Measurements from ENCODE around the gene CCND2.

CCND2 gene

DNA sequence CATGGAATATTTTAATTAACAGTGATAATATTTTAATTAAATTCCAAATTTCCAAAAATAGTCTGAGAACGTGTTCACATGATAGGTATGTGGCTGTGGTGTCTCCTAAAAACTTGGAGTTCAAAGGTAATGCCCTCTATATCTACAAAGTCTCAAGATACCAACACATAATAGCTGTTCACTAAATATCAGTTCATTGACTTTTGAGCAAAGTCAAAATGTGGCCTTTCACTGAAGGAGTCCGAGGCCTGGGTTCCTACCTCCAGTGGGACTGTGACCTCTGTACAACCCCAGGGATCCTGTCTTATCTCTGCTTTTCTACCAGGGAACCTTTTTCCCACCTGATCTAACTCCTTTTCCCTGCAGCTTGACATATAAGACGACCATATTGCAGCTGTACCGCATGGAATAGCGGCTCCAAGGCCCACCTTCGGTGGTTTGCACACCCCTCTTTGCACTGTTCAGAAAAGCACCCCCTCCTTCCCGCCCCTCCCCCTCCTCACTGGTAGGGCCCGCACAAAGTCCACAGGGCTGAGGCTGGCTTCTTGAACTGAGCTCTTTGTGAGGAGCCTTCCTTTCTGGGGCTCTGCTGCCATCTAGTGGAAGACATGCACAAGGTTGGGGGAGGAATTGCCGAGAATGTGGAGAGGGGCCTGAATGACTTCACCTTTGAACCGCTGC is 3.1 kb downstream of the CCND2 start:
- DNase-seq (ENCODE audit: low read depth): peak; percentile 79

DNA sequence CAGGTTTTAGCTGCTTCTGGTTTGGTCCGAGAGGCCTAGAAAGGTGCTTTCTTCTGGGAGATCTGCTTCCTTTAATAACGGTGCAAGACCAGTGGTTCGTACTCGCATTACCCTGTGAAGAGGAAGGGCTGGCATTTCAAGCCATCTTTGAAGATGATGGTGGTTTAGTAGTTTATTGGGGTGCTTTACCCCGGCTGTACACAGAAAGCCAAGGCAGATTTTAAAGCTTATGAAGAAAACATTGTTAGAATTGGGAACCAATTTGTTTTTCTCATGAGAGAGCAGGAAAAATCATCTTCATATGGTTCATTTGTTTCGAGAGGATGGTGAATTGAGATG is 3.6 kb downstream of the CCND2 start:
- no peak for DNase-seq (ENCODE audit: low read depth)

DNA sequence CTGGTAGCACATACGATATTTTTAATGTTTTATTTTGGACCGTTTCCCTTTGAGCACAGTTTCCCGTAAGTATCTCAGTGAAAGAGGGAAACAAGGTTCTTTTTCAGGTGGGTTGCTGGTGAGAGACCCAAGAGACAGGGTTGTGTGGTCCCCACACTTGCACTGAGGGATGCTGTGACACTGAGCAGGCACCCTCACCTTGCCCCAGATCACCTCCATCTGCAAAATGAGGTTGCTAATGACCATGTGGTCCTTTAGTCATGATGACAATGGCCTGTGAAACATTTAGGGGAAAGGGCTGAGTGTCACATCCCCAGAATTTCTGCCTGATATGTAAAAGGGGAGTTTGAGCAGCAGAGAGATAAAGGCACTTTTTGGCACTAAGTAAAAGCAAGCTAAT is 4.3 kb downstream of the CCND2 start:
- DNase-seq (ENCODE audit: low read depth): no peak

DNA sequence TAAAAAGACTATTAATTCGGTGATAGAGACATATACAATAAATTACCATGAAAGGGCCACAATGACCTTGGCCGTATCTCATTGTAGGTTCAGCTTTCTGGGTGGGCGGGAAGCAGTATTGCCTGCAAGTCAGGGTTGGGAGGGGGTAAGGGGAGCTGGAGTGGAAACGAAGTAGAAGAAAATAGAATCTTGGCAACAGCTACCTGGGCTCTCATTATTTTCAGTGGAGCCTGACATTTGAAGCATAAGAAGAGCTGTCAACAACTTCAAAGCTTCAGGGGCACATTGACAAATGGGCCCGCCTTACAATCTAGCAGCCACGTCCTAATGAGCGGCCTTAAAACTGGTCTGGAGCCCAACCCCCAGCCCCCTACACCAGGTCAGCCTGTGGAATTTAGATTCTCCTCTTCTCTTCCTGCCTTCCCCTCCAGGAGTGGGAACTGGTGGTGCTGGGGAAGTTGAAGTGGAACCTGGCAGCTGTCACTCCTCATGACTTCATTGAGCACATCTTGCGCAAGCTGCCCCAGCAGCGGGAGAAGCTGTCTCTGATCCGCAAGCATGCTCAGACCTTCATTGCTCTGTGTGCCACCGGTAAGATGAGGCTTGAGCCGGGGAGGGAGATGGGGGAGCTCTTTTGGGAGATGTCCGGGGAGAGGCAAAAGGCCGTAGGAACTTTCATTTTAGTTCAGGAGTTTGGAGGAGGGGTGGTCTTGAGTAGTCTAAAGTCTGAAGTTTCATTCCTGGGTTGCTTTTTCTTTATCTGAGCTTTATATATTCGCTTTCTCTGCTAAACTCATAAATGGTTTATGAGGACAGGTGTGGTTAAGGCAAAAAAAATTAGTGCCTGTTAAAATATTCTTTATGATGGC is 5.0 kb downstream of the CCND2 start:
- DNase-seq (ENCODE audit: low read depth): no peak

DNA sequence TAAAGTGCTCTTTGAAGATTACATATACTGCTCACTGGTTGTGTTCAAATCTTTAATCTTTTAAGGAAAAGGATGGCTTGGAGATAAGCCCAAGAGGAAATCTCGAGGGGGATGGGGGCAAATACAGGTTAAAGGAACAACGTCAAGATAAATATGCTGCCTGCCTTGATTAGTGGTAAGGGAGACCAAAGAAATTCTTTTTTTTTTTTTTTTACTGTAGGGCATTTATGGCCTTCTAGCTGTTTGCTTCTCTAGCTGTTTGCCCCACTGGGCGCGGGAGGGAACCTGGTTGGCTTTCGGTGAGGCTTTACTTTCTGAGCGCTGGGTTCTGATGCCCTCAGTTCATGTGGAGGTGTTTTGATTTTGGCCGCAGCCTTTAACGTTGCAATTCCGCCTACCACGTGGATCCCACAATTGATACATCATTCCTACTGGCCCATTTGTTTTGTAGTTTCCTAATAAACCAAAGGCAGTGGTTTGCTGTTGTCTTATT is 5.7 kb downstream of the CCND2 start:
- DNase-seq (ENCODE audit: low read depth): no peak

DNA sequence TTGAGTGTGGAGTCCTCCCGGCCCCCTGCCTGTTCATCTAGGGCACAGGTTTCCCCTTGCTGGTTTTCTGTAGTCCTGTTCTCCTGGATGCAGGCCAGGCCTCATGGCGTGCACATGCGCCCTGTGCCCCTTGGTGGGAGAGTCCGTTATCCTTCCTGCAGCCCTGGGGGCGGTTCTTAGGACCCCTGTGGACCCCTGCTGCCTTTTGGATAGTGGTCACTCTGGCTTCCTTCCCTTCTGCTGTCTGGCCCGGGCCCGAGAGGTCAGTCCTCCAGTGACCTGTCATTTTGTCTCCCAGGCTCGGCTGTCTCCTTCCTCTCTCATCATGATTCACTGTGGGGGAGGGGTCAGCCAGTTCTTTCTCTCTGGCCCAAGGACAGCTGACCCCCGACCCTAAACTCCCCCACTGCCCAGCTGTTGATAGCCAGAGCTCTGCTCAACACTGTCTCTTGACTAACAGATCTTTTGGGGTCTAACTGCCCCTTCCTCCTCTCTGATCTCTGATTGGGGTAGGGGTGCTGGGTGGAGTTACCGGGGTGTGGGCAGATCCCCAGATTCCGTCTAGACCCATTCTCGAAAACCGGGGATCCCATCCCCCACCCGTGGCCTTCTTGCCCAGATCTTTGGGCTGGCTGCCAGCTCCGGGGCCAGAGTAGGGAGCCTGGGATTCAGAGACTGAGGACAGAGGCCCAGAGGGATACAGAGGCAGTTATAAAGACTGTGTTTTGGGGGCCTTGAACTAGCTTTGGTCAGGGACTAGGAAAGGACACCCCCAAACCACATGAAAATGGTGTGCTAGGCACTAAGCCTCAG is 7.0 kb downstream of the CCND2 start:
- no peak for DNase-seq (ENCODE audit: low read depth)

DNA sequence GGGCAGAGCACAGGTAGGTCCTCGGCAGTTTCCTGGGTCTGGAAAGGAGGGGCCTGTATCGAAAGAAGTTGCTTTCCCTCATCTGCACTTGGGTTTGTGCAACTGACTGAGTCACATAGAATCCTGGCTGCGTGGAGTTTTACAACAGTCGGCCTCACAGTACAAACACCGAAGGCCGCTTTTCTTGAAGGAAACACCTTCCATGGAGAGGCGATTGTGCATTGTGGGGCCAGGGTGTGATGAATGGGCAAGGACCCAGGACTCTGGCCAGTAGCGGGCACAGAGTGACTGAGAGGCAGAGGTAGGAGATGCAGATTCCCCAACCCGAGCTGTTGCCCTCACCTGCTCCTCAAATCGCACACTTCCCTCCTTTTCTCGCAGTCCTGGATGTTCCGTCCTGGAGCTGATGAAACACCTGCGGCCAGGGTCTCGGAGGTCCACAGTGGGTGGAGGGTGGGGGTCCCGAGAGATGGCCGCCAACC is 7.7 kb downstream of the CCND2 start:
- no peak for DNase-seq (ENCODE audit: low read depth)

DNA sequence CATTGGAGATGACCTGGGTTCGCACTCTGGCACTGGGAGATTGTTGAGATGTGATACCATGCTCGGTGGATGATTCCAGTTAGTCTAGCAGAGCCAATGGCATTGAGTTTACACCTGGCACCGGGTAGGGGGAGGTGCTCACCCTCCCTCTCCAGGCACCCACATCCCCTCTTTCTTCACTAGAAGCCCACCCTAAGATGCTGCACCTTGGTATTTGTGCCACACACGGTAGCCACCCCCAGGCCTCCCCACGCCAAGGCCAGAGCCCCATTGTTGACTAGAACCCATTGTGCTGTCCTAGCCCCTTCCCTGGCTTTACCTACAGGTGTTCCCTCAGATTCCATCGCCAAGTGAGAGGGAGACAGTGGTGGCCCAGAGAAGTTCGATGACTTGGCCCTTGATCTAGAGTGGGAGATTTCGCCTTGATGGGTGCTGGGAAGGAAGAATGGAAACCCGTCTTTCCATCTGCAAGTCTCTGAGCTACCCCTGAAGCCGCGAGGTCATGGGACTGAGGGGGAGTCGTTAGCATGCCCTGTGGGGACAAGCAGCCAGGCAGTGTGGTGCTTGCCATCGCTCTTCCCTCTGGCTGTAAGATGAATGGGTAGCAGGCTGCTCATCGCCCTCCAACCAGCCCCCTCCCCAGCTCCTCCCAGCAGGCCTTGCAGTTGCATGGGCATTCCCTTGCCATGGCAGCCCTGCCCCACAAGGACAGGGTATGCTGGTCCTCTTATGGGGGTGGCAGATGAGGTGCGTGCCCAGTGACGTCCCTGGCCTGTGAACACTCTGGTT is 8.7 kb downstream of the CCND2 start:
- no peak for DNase-seq (ENCODE audit: low read depth)

DNA sequence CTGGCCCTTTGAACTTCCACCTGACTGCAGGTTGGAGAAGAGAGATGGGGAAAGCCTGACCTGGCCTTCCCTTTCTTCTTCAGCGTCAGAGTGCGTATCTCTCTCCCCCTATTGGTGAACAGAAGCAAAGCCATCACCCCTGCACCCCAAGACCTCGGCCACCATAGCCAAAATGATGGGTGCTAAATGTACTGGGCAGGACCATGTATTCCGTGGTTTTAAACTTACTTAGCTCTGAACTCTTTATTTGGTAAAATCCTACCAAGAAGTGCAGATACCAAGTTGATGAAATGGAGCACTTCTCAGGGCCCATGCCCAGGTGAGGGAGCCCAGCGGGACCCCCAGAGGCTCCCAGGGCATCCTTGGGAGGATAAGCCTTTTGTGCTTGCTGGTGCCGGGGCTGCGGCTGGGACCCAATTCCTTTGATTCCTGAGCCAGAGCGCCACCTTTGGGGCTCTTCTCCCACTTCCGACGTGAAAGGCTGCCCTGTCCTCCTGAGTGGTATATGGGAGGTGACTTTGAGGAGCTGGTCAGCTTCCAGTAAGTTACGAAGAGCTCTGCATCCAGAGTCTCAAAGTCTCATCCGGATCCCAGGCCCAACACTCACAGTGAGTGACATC is 9.4 kb downstream of the CCND2 start:
- DNase-seq (ENCODE audit: low read depth): no peak

DNA sequence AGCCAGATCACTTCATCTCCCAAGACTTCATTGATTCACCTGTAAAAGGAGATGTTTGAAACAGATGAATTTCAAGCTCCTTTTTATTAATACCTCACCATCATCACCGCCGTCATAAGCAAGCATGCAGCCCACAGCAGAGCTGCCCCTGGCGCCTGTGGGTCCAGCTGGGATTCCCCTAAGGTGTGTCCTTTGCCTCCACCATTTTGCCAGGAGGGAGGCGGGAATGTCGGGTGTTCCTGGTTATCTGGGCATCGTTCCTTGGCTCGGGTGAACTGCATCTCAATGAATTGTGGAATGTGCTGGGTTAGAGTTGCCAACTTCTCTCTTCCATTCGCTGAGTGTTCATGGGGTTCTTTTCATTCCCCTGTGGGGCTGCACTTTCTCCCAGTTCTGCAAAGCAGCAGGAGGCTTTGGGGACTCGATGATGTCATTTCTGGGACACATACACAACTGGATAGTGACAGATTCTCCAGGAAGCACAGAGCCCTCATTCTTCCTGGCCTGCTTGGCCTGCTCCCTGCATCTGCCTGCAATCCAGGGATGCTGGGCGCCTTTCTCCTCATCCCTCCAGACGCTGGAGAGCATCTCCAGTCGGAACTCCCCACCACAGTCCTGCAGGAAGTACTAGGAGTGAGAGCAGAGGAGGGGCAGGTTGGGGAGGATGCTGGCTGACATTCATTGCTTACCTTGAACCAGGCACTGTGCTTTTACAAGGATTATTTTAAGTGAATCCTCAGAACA is 10.1 kb downstream of the CCND2 start:
- DNase-seq (ENCODE audit: low read depth): no peak

DNA sequence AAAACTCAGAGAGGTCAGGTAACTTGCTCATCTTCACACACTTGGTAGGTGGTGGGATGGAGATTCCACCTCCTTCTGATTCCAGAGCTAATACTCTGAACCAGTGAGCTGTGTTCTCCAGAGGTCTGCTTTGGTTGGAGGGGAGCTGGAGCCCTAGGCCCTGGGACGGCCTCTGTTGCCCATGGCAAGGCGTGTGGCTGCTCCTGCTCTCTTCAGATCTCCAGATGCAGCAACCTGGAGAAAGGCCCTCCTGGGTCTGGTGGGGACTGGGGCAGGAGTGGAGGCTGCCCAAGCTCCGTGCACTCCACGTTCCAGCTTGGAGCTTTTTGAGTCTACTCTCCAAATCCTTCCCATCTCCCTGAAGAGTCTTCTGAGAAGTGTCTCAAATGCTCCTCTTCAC is 10.7 kb downstream of the CCND2 start:
- no peak for DNase-seq (ENCODE audit: low read depth)

DNA sequence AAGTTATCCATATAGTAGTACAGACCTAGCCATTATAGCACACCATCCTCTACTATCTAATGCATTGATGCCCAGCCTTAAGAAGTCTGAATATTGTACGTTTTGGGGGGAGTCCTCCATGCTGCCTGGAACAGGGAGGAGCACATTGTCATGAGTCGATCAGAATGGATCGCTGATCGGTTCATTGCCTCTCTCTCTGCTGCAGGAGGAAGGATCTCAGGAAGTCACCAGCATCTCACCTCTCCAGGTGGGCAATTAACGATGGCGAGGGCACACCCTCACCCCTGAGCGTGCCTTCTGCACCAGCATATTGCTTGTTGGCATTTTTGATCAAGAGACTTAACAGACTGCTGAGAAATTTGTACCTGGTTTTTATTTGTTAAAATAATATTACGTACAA is 11.5 kb downstream of the CCND2 start:
- no peak for DNase-seq (ENCODE audit: low read depth)

DNA sequence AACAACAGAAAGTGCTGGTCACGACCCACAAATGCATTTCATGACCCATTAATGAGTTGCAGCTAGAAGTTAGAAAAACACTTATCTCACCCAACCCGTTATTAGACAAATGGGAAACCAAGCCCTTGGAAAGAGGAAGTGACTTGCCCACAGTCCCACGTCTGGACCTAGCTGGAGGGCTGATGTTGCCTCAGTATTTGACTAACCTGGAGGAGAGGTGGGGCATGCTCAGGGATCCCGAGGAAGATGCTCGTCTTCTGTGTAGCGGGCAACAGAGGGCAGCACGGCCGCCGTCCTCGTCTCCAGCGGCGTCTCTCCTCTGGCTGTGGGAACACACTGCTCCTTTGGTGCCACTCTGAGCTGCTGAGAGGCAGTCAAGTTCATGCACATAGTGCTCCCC is 12.7 kb downstream of the CCND2 start:
- DNase-seq (ENCODE audit: low read depth): no peak

DNA sequence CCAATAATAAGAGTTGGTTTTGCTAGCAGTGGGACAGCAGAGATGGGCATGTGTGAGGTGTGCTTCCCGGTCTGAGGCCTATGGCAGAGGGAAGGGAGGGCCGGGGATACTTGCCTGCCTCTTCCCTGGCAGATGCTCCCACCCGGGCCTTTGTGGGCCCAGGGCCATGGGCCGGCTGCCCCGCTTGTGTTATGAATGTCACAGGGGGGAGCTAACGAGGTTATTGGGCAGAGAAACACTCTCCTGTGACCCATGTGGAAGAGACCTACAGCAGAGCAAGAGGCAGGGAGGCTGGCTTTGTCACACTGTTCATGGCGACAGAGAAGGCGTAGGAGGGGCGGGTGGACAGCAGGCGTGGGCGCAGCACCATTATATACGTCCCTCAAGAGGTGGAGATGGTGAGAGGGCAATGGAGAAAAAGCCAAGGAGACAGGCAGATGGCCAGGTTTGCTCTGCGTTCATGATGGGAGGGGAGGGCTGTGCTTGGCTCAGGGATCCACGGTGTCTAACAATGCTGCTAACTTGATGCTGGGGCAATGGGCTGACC is 13.3 kb downstream of the CCND2 start:
- no peak for DNase-seq (ENCODE audit: low read depth)

DNA sequence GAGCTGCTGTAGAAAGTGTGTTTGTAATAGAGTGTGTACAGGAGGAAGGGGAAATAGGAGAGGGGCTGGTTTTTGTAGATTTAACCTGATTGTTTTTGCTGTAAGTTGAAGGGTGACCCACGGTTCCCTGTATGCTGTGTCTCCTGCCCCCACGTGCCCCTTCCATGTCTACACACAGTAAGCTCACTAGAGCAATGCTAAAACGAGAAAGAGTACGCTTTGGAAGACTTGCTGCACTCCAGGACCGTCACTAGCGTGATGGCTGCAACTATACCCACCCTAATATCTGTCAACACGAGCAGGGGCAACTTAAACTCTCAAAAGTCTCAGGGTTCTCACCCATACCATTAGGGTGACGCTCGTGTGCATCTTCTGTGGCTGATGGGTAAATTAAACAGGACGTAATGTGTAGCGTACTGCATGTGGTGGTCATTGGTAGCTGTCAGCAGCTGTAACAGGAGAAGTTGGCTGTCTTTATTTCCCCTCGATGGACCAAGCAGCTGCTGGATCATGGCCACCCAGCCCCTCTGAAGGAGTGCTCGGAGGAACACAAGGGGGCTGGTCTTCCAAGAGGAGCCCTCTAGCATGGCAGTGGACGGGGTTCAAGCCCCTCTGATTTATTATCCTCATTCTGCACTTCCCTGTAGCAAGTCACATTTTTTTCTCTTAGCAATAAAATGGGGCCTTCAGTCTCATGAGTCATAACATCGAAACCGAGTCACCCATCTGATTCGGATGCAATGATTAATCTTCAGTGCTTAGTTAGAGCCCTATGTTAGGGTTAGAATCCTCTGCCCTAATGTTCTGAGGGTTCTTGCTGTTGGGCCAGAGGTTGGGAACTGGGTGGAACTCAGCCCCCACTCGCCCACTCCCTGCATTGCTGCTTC is 14.0 kb downstream of the CCND2 start:
- DNase-seq (ENCODE audit: low read depth): no peak

DNA sequence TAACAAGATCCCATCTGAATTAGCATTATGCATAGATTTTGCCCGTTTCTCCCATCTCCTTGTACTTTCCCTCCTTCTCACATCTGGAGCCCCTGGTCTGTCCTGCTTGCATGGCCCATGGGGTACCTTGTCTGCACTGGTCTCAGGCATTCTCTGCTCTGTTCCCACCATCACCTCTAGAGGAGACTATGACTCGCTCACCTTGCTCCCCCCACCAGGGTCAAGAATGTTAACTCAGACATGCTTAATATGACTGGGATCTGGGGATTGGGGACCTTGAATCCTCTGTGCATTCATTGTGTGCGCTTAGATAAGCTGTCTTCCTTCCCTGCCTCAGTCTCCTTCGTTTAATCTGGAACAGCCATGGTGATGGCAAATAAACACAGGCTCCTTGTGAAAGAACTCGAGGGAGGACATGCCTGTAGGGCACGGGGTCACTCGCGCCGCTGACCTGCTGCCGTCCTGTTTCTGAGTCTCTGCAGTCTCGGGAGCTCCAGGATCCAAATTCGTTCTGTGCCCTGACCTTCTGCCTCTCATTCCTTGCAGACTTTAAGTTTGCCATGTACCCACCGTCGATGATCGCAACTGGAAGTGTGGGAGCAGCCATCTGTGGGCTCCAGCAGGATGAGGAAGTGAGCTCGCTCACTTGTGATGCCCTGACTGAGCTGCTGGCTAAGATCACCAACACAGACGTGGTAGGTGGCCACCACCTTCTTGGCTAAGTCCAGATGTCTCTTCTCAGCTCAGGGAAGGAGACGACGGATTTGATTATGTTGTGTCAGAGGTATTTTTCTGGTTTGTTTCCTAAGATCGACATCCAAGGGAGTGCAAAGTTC is 15.0 kb downstream of the CCND2 start:
- DNase-seq (ENCODE audit: low read depth): no peak

DNA sequence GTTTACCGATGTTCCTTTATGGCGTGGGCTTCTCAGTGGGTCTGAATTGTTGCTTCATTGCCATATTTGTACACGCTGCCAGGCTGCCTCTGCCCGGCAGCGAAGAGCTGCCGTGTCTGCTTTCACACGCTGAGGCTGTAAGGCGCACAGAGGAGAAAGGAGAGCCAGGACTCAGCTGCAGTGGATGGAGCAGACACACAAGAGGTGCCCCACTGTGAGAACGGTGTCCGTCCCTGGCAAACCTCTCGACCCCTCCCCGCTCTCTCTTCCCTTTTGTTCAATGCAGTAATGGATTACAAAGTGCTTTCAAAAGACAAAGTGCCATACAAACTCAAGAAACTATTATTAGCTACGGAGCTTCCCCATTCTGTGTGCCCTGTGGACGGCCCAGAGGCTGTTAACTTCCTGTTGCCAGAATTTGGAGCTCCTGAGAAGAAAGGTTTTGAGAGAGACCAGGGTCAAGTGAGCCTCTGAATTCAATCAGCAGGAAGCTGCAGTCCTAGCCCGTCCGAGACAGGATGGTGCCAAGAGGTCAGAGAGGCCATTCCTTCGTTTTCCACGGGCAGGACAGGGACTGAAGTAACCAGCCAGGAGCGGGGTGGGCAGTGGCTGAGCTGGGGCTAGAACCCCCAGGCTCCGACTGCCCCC is 15.8 kb downstream of the CCND2 start:
- DNase-seq (ENCODE audit: low read depth): no peak

Data from activated T-cell treated with anti-CD3 and anti-CD28 coated beads for 1 hour (primary cell).